Measurements from ENCODE around the gene NSRP1.
"Not testable (repeated sequence)": the region's sequence is repeated elsewhere in the genome, so short reads cannot be mapped to it uniquely, and the experiment has no call there.

The NSRP1 gene

GRCh38 chr17:30228011-30228410 is 111.4 kb downstream of the NSRP1 start:
- TF ChIP-seq ZFX (IDR thresholded peaks at IDR 0.05; ENCODE audit: borderline replicate concordance) (no peak), CTCF (IDR thresholded peaks at IDR 0.05) (no peak)
- H3K27ac ChIP-seq = no peak overlapping the region

- TF ChIP-seq ZFX (IDR thresholded peaks at IDR 0.05; ENCODE audit: borderline replicate concordance) (no peak), CTCF (IDR thresholded peaks at IDR 0.05) (no peak)
- H3K27ac ChIP-seq = no peak overlapping the region
Measured at GRCh38 chr17:30229012-30229411, 112.4 kb downstream of the NSRP1 start.

GRCh38 chr17:30230009-30230408 is 113.4 kb downstream of the NSRP1 start:
- H3K27ac ChIP-seq = not testable (repeated sequence)

- no peak overlapping the region for H3K27ac ChIP-seq
Measured at GRCh38 chr17:30230596-30231125, 114.0 kb downstream of the NSRP1 start.

GRCh38 chr17:30232015-30232823 is 115.6 kb downstream of the NSRP1 start:
- H3K27ac ChIP-seq = no peak overlapping the region
- TF ChIP-seq ZFX (IDR thresholded peaks at IDR 0.05; ENCODE audit: borderline replicate concordance) (no peak), CTCF (IDR thresholded peaks at IDR 0.05) (no peak)

More at GRCh38 chr17:30230596-30231125, 114.0 kb downstream of the NSRP1 start:
- TF ChIP-seq ZFX (IDR thresholded peaks at IDR 0.05; ENCODE audit: borderline replicate concordance) = no peak
- no peak for TF ChIP-seq CTCF (IDR thresholded peaks at IDR 0.05)

- H3K27ac ChIP-seq = no peak overlapping the region
Measured at GRCh38 chr17:30232824-30233427, 116.3 kb downstream of the NSRP1 start.

GRCh38 chr17:30234296-30234695 is 117.7 kb downstream of the NSRP1 start:
- H3K27ac ChIP-seq = no peak overlapping the region
- TF ChIP-seq ZFX (IDR thresholded peaks at IDR 0.05; ENCODE audit: borderline replicate concordance) = no peak
- no peak for TF ChIP-seq CTCF (IDR thresholded peaks at IDR 0.05)

More at GRCh38 chr17:30232824-30233427, 116.3 kb downstream of the NSRP1 start:
- TF ChIP-seq ZFX (IDR thresholded peaks at IDR 0.05; ENCODE audit: borderline replicate concordance) (no peak), CTCF (IDR thresholded peaks at IDR 0.05) (no peak)

All from 22Rv1 (cell line).